Osteoblast (primary cell): ENCODE measurements around the gene TBC1D21. TPM values are rescaled to one million over a fixed set of nuclear protein-coding genes. Genes with fewer than 3 reads are reported as not detected.

Source experiments
- DNase-seq: peaks from one replicate; pipeline ENCODE4 v3.0.0; 2011; ENCODE audit warnings: low spot score, mixed read lengths; ENCODE audit not compliant: insufficient read length; ENCODE audit errors: missing footprints
- H2AFZ ChIP-seq: 2 replicates; pipeline ENCODE4 v1.6.0; 2011; ENCODE audit warnings: mild to moderate bottlenecking, low read length
- H3K27ac ChIP-seq: 2 replicates; pipeline ENCODE4 v1.5.1; 2011; ENCODE audit warnings: mild to moderate bottlenecking, low read depth, low read length, moderate library complexity
- H3K27me3 ChIP-seq: 2 replicates; pipeline ENCODE4 v1.6.0; 2012; ENCODE audit warnings: mild to moderate bottlenecking, control low read depth, inconsistent platforms, low read length, moderate library complexity; ENCODE audit not compliant: insufficient read depth
- H3K36me3 ChIP-seq: 2 replicates; pipeline ENCODE4 v1.5.1; 2011; ENCODE audit warnings: mild to moderate bottlenecking, low read length, control low read depth, moderate library complexity; ENCODE audit not compliant: insufficient read depth
- H3K4me1 ChIP-seq: 2 replicates; pipeline ENCODE4 v1.5.1; 2011; ENCODE audit warnings: mild to moderate bottlenecking, low read length, control low read depth, moderate library complexity; ENCODE audit not compliant: insufficient read depth
- H3K4me2 ChIP-seq: 2 replicates; pipeline ENCODE4 v1.6.0; 2011; ENCODE audit warnings: mild to moderate bottlenecking, low read length; ENCODE audit not compliant: insufficient read depth
- H3K4me3 ChIP-seq: fragments of 200-600 bp; sonication (generic); 3 replicates; pipeline ENCODE4 v1.5.1; 2012; ENCODE audit warnings: mild to moderate bottlenecking, low read length, inconsistent platforms; ENCODE audit not compliant: insufficient read depth
- H3K79me2 ChIP-seq: 2 replicates; pipeline ENCODE4 v1.6.0; 2012; ENCODE audit warnings: mild to moderate bottlenecking, low read length, control low read depth, inconsistent platforms; ENCODE audit not compliant: insufficient read depth
- H3K9me3 ChIP-seq: 2 replicates; pipeline ENCODE4 v1.5.1; 2011; ENCODE audit warnings: low read depth, low read length, control low read depth
- H4K20me1 ChIP-seq: 2 replicates; pipeline ENCODE4 v1.6.0; 2012; ENCODE audit warnings: mild to moderate bottlenecking, low read length, control low read depth; ENCODE audit not compliant: insufficient read depth
- CTCF ChIP-seq: IDR thresholded peaks from 2 replicates; pipeline ENCODE4 v1.5.1; 2011; ENCODE audit warnings: mild to moderate bottlenecking, low read depth, low read length, moderate library complexity; ENCODE audit errors: extremely low read depth
- total RNA-seq: library from RNA; depleted of rRNA; stranded (reverse); fragments of >200 nt; gene quantifications from 2 replicates; pipeline ENCODE4 v1.2.3, GENCODE V29; 2012

TBC1D21 gene
- total RNA-seq, 1 donor, result not detected

GRCh38 chr15:73836845-73837244, 36.5 kb upstream of the TBC1D21 start:
- H2AFZ ChIP-seq, result no peak overlapping the region
- no peak for DNase-seq
- no peak overlapping the region for H3K27ac ChIP-seq
- H3K9me3 ChIP-seq, result no peaks in the 10 kb centered on the region
- H3K79me2 ChIP-seq, result no peaks in the 10 kb centered on the region
- H3K27me3 ChIP-seq, result peaks cover 58% of the 10 kb centered on the region
- H3K4me3 ChIP-seq, result no peak overlapping the region
- no peaks in the 10 kb centered on the region for H4K20me1 ChIP-seq
- no peak overlapping the region for H3K4me2 ChIP-seq
- no peak for TF ChIP-seq CTCF
- no peaks in the 10 kb centered on the region for H3K36me3 ChIP-seq
- H3K4me1 ChIP-seq, result no peaks in the 10 kb centered on the region

- H3K4me3 ChIP-seq, result no peak overlapping the region
- H3K27me3 ChIP-seq, result peaks cover 63% of the 10 kb centered on the region
Measured at GRCh38 chr15:73838831-73839426, 34.4 kb upstream of the TBC1D21 start.

GRCh38 chr15:73839699-73840377, 33.5 kb upstream of the TBC1D21 start:
- Histone ChIP-seq H4K20me1 (no peaks in the 10 kb centered on the region), H3K79me2 (no peaks in the 10 kb centered on the region), H3K4me1 (no peaks in the 10 kb centered on the region), H3K36me3 (no peaks in the 10 kb centered on the region), H3K27me3 (peaks cover 58% of the 10 kb centered on the region), H3K9me3 (no peaks in the 10 kb centered on the region), H2AFZ (no peak overlapping the region), H3K4me3 (no peak overlapping the region), H3K4me2 (no peak overlapping the region), H3K27ac (no peak overlapping the region)
- TF ChIP-seq CTCF, result no peak
- DNase-seq, result no peak

More at GRCh38 chr15:73838831-73839426, 34.4 kb upstream of the TBC1D21 start:
- no peak overlapping the region for H3K4me2 ChIP-seq
- H3K4me1 ChIP-seq, result no peaks in the 10 kb centered on the region
- no peak for TF ChIP-seq CTCF
- no peak overlapping the region for H3K27ac ChIP-seq
- H2AFZ ChIP-seq, result no peak overlapping the region
- H3K36me3 ChIP-seq, result no peaks in the 10 kb centered on the region
- no peak for DNase-seq
- H3K79me2 ChIP-seq, result no peaks in the 10 kb centered on the region
- no peaks in the 10 kb centered on the region for H3K9me3 ChIP-seq
- no peaks in the 10 kb centered on the region for H4K20me1 ChIP-seq

GRCh38 chr15:73840771-73841170, 32.6 kb upstream of the TBC1D21 start:
- no peaks in the 10 kb centered on the region for H4K20me1 ChIP-seq
- H2AFZ ChIP-seq, result no peak overlapping the region
- no peak overlapping the region for H3K4me3 ChIP-seq
- peaks cover 50% of the 10 kb centered on the region for H3K27me3 ChIP-seq
- H3K4me2 ChIP-seq, result no peak overlapping the region
- DNase-seq, result no peak
- no peaks in the 10 kb centered on the region for H3K36me3 ChIP-seq
- H3K27ac ChIP-seq, result no peak overlapping the region
- H3K79me2 ChIP-seq, result no peaks in the 10 kb centered on the region
- H3K9me3 ChIP-seq, result no peaks in the 10 kb centered on the region
- no peak for TF ChIP-seq CTCF
- H3K4me1 ChIP-seq, result no peaks in the 10 kb centered on the region
